Mononuclear cell (primary cell): ENCODE data around the gene RAP1GAP. TPM values are rescaled to one million over a fixed set of nuclear protein-coding genes. Genes with fewer than 3 reads are reported as not detected.

Source experiments
- H3K27me3 ChIP-seq: 2 replicates; pipeline ENCODE4 v1.6.0; 2011; ENCODE audit warnings: low read length, control low read depth; ENCODE audit not compliant: insufficient read depth
- H3K4me1 ChIP-seq: 2 replicates; pipeline ENCODE4 v1.5.1; 2011; ENCODE audit warnings: mild to moderate bottlenecking, low read length, control low read depth; ENCODE audit not compliant: insufficient read depth
- H3K4me3 ChIP-seq: 2 replicates; pipeline ENCODE4 v1.5.1; 2011; ENCODE audit warnings: mild to moderate bottlenecking, low read length, moderate library complexity
- H3K9me3 ChIP-seq: 2 replicates; pipeline ENCODE4 v1.5.1; 2011; ENCODE audit warnings: low read depth, mild to moderate bottlenecking, control low read depth, low read length
- total RNA-seq: library from RNA; depleted of rRNA; stranded (reverse); fragments of >200 nt; gene quantifications from one replicate; pipeline ENCODE4 v1.2.3, GENCODE V29; 2012

Gene RAP1GAP
- total RNA-seq, 1 donor: 0.10 TPM

- H3K9me3 ChIP-seq: no peaks in the 10 kb centered on the region
- H3K4me3 ChIP-seq: no peak overlapping the region
- peaks cover 4% of the 10 kb centered on the region for H3K4me1 ChIP-seq
- peaks cover 11% of the 10 kb centered on the region for H3K27me3 ChIP-seq
Measured at GRCh38 chr1:21622466-21623315, 46.5 kb downstream of the RAP1GAP start.

GRCh38 chr1:21621761-21622436 lies 47.3 kb downstream of the RAP1GAP start:
- H3K27me3 ChIP-seq: peaks cover 11% of the 10 kb centered on the region

DNA sequence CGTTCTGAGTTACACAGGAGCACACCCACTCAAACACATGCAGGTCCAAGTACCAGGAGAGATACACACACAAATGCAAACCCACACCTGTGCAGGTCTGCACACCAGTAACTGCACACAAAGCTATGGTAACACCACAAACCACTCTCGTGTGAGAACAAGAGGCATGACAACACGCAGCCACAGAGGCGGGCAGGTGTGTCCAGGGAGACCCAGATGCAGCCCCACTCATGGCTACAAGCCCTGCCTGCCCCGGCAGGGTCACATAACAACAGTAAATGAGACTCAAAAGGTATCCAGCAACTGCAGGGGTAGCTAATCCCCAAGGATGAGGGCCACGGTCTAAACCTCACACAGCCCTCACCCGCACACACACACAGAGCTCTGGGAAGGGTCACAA lies 48.1 kb downstream of the RAP1GAP start:
- Histone ChIP-seq H3K4me3 (no peak overlapping the region), H3K27me3 (peaks cover 11% of the 10 kb centered on the region), H3K4me1 (peaks cover 4% of the 10 kb centered on the region), H3K9me3 (no peaks in the 10 kb centered on the region)

More at GRCh38 chr1:21621761-21622436, 47.3 kb downstream of the RAP1GAP start:
- Histone ChIP-seq H3K4me3 (no peak overlapping the region), H3K9me3 (no peaks in the 10 kb centered on the region), H3K4me1 (peaks cover 4% of the 10 kb centered on the region)

- H3K4me3 ChIP-seq: no peak overlapping the region
- H3K27me3 ChIP-seq: peaks cover 11% of the 10 kb centered on the region
- H3K4me1 ChIP-seq: peaks cover 4% of the 10 kb centered on the region
- H3K9me3 ChIP-seq: no peaks in the 10 kb centered on the region
Measured at GRCh38 chr1:21620496-21620895, 48.7 kb downstream of the RAP1GAP start.

- Histone ChIP-seq H3K9me3 (no peaks in the 10 kb centered on the region), H3K4me3 (no peak overlapping the region), H3K4me1 (peaks cover 4% of the 10 kb centered on the region), H3K27me3 (peaks cover 11% of the 10 kb centered on the region)
Measured at GRCh38 chr1:21620011-21620410, 49.1 kb downstream of the RAP1GAP start.

DNA sequence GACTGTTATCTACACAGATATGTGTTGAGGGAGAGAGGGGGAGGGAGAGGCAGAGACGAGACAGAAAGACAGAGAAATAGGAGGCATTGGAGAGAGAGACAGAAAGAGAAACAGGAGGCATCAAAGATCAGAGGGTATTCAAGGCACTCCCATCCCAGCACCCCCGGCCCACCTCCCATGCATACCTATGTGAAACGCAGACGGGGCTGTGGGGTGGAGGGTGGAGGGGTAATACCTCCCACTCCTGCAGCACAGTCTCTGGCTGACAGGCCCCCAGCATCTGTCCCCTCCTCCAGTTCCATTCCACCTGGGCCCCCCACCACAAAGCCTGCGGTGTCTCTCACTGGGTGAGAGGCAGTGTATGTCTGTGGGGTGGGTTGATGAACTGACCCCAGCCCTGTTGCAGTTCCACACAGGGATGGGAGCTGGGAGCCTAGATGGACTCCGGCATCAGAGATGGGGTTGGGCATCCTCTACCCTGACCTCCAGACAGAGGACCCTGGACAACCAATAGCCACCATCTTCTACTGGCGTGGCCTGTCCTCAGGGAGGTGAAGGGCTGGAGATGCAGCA lies 49.7 kb downstream of the RAP1GAP start:
- H3K9me3 ChIP-seq: no peaks in the 10 kb centered on the region
- peaks cover 11% of the 10 kb centered on the region for H3K27me3 ChIP-seq
- H3K4me1 ChIP-seq: peaks cover 4% of the 10 kb centered on the region
- no peak overlapping the region for H3K4me3 ChIP-seq

DNA sequence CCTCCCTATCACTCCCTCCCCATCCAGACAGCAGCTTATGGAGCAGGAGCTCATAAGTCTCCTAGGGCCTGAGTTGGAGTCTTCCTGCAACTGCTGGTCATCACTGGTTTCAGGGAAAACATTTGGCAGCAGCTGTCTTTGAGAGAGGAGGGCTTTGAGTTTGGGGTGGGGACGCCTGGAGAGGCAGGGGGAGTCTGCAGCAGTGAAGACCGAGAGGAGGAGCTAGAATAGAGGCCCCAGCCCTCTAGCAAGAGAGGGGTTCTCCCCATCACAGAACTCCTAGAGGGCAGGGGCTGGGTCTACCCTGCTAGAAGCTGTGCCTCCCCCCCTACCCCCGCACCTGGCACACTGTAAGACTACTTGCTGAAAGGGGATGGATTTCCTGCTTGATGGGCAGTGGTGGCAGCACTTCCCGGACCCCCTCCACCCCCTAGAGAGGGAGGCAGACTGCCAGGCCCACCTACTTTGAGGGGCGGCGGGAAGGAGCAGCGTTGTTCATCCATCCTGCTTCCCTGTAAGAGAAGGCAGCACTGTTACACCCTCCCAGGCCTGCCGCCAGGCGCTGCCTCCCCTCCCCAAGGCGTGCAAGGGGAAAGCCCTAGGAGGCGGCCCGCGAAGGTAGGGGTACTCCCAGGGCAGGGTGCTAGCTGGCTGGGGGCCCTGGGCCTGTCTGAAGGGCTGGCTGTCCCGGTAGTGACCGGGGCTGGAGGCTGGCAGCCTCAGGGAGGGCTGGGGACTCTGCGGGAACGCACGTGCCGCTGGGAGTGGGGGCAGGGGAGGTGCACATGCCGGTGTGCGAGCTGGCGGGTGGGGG lies 50.4 kb downstream of the RAP1GAP start:
- H3K9me3 ChIP-seq: no peaks in the 10 kb centered on the region
- H3K27me3 ChIP-seq: peaks cover 11% of the 10 kb centered on the region
- H3K4me1 ChIP-seq: peaks cover 4% of the 10 kb centered on the region
- H3K4me3 ChIP-seq: no peak overlapping the region

GRCh38 chr1:21618059-21618458 lies 51.1 kb downstream of the RAP1GAP start:
- Histone ChIP-seq H3K4me3 (no peak overlapping the region), H3K27me3 (peaks cover 11% of the 10 kb centered on the region), H3K4me1 (peaks cover 4% of the 10 kb centered on the region), H3K9me3 (no peaks in the 10 kb centered on the region)

DNA sequence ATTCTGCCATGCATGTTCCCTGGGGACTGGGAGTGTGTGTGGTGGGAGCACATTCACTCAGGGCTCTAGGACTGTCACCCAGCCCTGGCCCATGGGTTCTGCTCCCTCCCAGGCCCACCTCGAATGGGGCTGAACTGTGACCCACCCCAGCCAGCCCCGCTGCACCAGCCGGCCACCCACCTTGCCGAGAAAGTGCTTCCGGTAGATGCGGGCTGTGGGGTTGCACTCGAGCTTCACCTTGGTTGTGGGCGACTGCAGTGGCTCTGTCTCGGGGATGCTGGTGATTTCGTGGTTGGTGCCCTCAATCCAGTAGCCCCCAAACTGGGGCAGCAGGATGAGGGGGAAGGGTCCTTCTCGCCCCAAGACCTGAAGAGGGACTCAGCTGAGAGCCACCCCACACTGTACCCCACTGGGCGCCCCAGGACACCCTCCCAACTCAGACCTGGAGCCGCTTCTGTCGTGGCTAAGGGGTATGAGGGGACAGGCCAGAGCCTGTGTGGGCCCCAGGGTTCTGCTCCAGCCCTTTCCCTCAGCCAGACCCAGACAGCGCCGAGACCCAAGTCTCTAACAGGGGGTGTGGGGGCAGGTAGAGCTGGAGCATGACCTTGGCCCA lies 51.9 kb downstream of the RAP1GAP start:
- no peak overlapping the region for H3K4me3 ChIP-seq
- H3K27me3 ChIP-seq: peaks cover 8% of the 10 kb centered on the region
- no peaks in the 10 kb centered on the region for H3K9me3 ChIP-seq
- H3K4me1 ChIP-seq: no peaks in the 10 kb centered on the region

- Histone ChIP-seq H3K9me3 (no peaks in the 10 kb centered on the region), H3K4me3 (no peak overlapping the region), H3K4me1 (no peaks in the 10 kb centered on the region), H3K27me3 (peaks cover 3% of the 10 kb centered on the region)
Measured at GRCh38 chr1:21616372-21616771, 52.8 kb downstream of the RAP1GAP start.

- H3K9me3 ChIP-seq: no peaks in the 10 kb centered on the region
- H3K27me3 ChIP-seq: no peaks in the 10 kb centered on the region
- no peaks in the 10 kb centered on the region for H3K4me1 ChIP-seq
- no peak overlapping the region for H3K4me3 ChIP-seq
Measured at GRCh38 chr1:21614419-21615115, 54.6 kb downstream of the RAP1GAP start.

DNA sequence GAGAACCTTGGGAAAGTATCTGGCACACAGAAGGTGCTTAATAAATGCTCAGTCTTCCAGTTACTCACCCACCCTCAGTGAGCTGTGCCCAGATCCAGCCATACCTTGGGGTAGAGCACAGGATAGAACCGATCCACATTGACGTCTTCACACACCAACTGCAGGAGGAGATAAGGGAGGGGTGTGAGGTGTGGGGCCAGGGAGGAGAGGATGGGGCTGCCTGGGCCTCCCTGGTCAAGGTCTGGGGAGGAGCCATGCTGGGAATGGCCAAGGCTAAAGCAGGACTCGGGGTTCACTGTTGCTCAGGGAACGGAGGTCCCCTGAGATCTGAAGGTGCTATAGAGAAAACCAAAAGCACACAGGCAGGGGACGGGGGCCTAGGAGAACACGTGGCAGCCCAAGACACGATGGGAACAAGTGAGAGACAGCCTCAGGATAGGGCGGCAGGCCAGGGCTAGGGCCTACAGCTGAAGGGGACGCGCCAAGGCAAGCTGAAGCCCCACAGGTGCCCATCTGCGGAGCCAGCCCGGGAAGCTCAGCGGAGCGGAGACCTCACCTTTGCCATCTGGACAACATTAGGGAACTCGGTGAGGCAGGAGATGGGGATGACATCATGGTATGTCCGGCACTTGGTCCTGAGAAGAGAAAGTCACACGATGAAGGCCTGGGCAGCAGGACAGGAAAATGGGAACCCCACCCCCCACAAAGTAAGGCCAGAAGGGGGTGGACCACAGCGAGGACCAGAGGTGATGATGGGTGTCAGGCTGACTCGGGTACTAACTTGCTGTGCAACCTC lies 55.9 kb downstream of the RAP1GAP start:
- H3K27me3 ChIP-seq: no peaks in the 10 kb centered on the region
- no peaks in the 10 kb centered on the region for H3K9me3 ChIP-seq
- H3K4me3 ChIP-seq: no peak overlapping the region
- no peaks in the 10 kb centered on the region for H3K4me1 ChIP-seq

GRCh38 chr1:21612057-21612456 lies 57.1 kb downstream of the RAP1GAP start:
- Histone ChIP-seq H3K27me3 (no peaks in the 10 kb centered on the region), H3K9me3 (no peaks in the 10 kb centered on the region), H3K4me1 (no peaks in the 10 kb centered on the region), H3K4me3 (no peak overlapping the region)
